Thyroid gland (tissue), 4 donors: ENCODE results near the gene DLX1. TPM values are rescaled to one million over a fixed set of nuclear protein-coding genes. Genes with fewer than 3 reads are reported as not detected.

ENCODE experiments used
- DNase-seq, 2 donors: peaks; one replicate each; pipeline ENCODE4 v3.0.0-alpha.2; 2019
- H3K27ac ChIP-seq, 3 donors: fragments of 200-600 bp; sonication (generic); 1 replicate in 2 of 3; 2 replicates in 1 of 3; pipeline ENCODE4 v1.5.1; 2016 to 2019; ENCODE audit warnings: mild to moderate bottlenecking in 1 of 3, moderate library complexity in 1 of 3
- H3K27me3 ChIP-seq: fragments of 200-600 bp; sonication (generic); one replicate; pipeline ENCODE4 v1.5.1; 2019
- H3K36me3 ChIP-seq, 2 donors: fragments of 200-600 bp; sonication (generic); one replicate each; pipeline ENCODE4 v1.5.1; 2016 to 2019
- H3K4me1 ChIP-seq, 2 donors: fragments of 200-600 bp; sonication (generic); one replicate each; pipeline ENCODE4 v1.5.1; 2017 to 2019
- H3K4me3 ChIP-seq, 3 donors: fragments of 200-600 bp; sonication (generic); replicated peaks in 1 of 3; 1 replicate in 2 of 3; 2 replicates in 1 of 3; pipeline ENCODE4 v1.5.1; 2016; ENCODE audit warnings: mild to moderate bottlenecking in 1 of 3
- H3K9me3 ChIP-seq: fragments of 200-600 bp; sonication (generic); one replicate; pipeline ENCODE4 v1.5.1; 2017
- CTCF ChIP-seq, 6 experiments: fragments of 200-600 bp in 3 of 6; fragments of 450-650 bp in 3 of 6; sonication (generic) in 3 of 6; IDR thresholded peaks; one replicate each; pipeline ENCODE4 v1.5.1; 2016 to 2019; ENCODE audit warnings: antibody characterized with exemption in 6 of 6, mild to moderate bottlenecking in 2 of 6, inconsistent platforms in 1 of 6, moderate library complexity in 1 of 6
- POLR2A ChIP-seq, 2 donors: fragments of 450-650 bp; IDR thresholded peaks; one replicate each; pipeline ENCODE4 v1.6.1; 2017; ENCODE audit warnings: antibody characterized with exemption in 2 of 2, mild to moderate bottlenecking in 2 of 2, moderate library complexity in 1 of 2
- WGBS, 2 donors: methylation state at CpG; one replicate each; pipeline ENCODE4 v1.1.5; 2017; 5-methylcytosine and 5-hydroxymethylcytosine counted together
- intact Hi-C: fragments of 100-400 bp; cut with DNase I; formaldehyde crosslinking; loops from one replicate; pipeline ENCODE4 v1.15.1; 2023
- total RNA-seq, 4 donors: library from RNA; depleted of rRNA; stranded (reverse); fragments of >200 nt; gene quantifications; one replicate each; pipeline ENCODE4 v1.2.3, GENCODE V29; 2016

Gene DLX1
- total RNA-seq, 4 donors from 2014 or later: 0.68 to 1.5 (median 1.0) TPM

- no peak overlapping the region for H3K4me3 ChIP-seq
- H3K27me3 ChIP-seq: peaks cover 44% of the 10 kb centered on the region
- no peak for DNase-seq
- WGBS, 2 donors: 21 to 27% methylated on average over 32 of the region's 36 CpGs
- no peaks in the 10 kb centered on the region for H3K9me3 ChIP-seq
- intact Hi-C loops: no loop called here
- peaks cover 18 to 35% of the 10 kb centered on the region in 2 donors for H3K4me1 ChIP-seq
- no peak overlapping the region for H3K27ac ChIP-seq
- TF ChIP-seq CTCF (IDR thresholded peaks at IDR 0.05) (no peak), POLR2A (IDR thresholded peaks at IDR 0.05) (no peak)
- no peaks in the 10 kb centered on the region for H3K36me3 ChIP-seq
Observed at GRCh38 chr2:172081221-172082022, 3.9 kb upstream of the DLX1 start.

- peaks cover 53% of the 10 kb centered on the region for H3K27me3 ChIP-seq
- TF ChIP-seq POLR2A (IDR thresholded peaks at IDR 0.05) (no peak), CTCF (IDR thresholded peaks at IDR 0.05) (no peak)
- H3K4me3 ChIP-seq: no peak overlapping the region
- DNase-seq: no peak
- no peaks in the 10 kb centered on the region for H3K9me3 ChIP-seq
- no peak overlapping the region for H3K27ac ChIP-seq
- intact Hi-C loops: no loop called here
- WGBS, 2 donors: 18 to 34% methylated on average over 13 of the region's 14 CpGs
- H3K4me1 ChIP-seq: peaks cover 20 to 41% of the 10 kb centered on the region in 2 donors
- H3K36me3 ChIP-seq: no peaks in the 10 kb centered on the region
Observed at GRCh38 chr2:172082105-172082943, 3.0 kb upstream of the DLX1 start.

GRCh38 chr2:172082944-172083627 lies 2.2 kb upstream of the DLX1 start:
- H3K9me3 ChIP-seq: no peaks in the 10 kb centered on the region
- peaks cover 20 to 41% of the 10 kb centered on the region in 2 donors for H3K4me1 ChIP-seq
- no peak for DNase-seq
- intact Hi-C loops: no loop called here
- H3K27ac ChIP-seq: no peak overlapping the region
- H3K36me3 ChIP-seq: no peaks in the 10 kb centered on the region
- WGBS, 2 donors: 14 to 16% methylated on average over 34 to 42 of the region's 42 CpGs
- TF ChIP-seq POLR2A (IDR thresholded peaks at IDR 0.05) (no peak), CTCF (IDR thresholded peaks at IDR 0.05) (no peak)
- no peak overlapping the region for H3K4me3 ChIP-seq
- peaks cover 60% of the 10 kb centered on the region for H3K27me3 ChIP-seq

GRCh38 chr2:172083628-172084394 lies 1.5 kb upstream of the DLX1 start:
- Histone ChIP-seq H3K36me3 (no peaks in the 10 kb centered on the region), H3K27ac (no peak overlapping the region), H3K4me3 (peak overlapping the region in 1 of 3 donors; percentile 29), H3K4me1 (peaks cover 20 to 41% of the 10 kb centered on the region in 2 donors), H3K27me3 (peaks cover 64% of the 10 kb centered on the region), H3K9me3 (no peaks in the 10 kb centered on the region)
- TF ChIP-seq POLR2A (IDR thresholded peaks at IDR 0.05): no peak
- intact Hi-C loops: no loop called here
- WGBS, 2 donors: 18 to 27% methylated on average over 23 of the region's 23 CpGs
- no peak for DNase-seq

- intact Hi-C loops: no loop called here
- H3K4me3 ChIP-seq: peak overlapping the region in 1 of 3 donors; percentile 29
Observed at GRCh38 chr2:172084395-172084644, 987 bp upstream of the DLX1 start.

More at GRCh38 chr2:172084395-172084644, 987 bp upstream of the DLX1 start:
- Histone ChIP-seq H3K9me3 (no peaks in the 10 kb centered on the region), H3K36me3 (no peaks in the 10 kb centered on the region), H3K4me1 (peaks cover 20 to 41% of the 10 kb centered on the region in 2 donors), H3K27ac (peak overlapping the region in 1 of 3 donors; percentile 12), H3K27me3 (peaks cover 69% of the 10 kb centered on the region)
- WGBS, 2 donors: 7 to 8% methylated on average over 11 to 16 of the region's 17 CpGs
- TF ChIP-seq POLR2A (IDR thresholded peaks at IDR 0.05): no peak
- no peak for DNase-seq
